Hepatic stellate cell (primary cell): ENCODE measurements around the gene ARHGAP42.
"Not testable (repeated sequence)": the region's sequence is repeated elsewhere in the genome, so short reads cannot be mapped to it uniquely, and the experiment has no call there.

Experiments
- DNase-seq: peaks from one replicate; pipeline ENCODE4 v3.0.0; 2011; ENCODE audit warnings: low spot score

Gene ARHGAP42, protein sequence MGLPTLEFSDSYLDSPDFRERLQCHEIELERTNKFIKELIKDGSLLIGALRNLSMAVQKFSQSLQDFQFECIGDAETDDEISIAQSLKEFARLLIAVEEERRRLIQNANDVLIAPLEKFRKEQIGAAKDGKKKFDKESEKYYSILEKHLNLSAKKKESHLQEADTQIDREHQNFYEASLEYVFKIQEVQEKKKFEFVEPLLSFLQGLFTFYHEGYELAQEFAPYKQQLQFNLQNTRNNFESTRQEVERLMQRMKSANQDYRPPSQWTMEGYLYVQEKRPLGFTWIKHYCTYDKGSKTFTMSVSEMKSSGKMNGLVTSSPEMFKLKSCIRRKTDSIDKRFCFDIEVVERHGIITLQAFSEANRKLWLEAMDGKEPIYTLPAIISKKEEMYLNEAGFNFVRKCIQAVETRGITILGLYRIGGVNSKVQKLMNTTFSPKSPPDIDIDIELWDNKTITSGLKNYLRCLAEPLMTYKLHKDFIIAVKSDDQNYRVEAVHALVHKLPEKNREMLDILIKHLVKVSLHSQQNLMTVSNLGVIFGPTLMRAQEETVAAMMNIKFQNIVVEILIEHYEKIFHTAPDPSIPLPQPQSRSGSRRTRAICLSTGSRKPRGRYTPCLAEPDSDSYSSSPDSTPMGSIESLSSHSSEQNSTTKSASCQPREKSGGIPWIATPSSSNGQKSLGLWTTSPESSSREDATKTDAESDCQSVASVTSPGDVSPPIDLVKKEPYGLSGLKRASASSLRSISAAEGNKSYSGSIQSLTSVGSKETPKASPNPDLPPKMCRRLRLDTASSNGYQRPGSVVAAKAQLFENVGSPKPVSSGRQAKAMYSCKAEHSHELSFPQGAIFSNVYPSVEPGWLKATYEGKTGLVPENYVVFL

DNA sequence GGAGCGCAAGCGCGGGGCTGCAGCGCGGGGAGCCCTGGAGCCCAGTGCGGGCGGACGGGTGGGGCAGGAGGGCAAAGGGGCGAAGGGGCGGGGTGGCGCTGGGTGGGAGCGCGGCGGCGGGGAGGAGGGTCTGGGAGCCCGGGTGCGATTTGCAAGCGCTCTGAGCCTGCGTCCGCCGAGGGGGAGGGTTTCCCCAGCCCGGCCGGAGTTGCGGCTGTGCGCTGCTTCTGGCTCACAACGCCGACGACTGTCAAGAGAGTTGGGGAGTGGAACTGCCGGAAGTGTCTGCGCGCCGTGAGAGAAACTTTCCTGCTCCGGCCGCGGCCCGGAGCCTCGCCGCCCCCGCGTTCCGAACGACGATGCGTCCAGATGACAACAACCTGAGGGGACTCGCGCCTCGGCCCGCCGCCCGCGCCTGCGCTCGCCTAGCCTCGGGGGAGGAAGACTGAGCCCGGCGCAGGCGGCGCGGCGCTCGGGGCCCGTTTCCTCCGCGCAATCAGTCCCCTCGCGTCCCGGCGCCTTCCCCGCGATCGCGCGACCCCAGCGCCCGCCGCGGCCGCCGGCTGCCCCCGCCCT lies at the start of gene ARHGAP42:
Gene ARHGAP42, plus strand, starts transcription at position 235 of the 576 bp plus-strand sequence. CDS start 391 bp downstream, outside the sequence.
- DNase-seq: peak; percentile 65

DNA sequence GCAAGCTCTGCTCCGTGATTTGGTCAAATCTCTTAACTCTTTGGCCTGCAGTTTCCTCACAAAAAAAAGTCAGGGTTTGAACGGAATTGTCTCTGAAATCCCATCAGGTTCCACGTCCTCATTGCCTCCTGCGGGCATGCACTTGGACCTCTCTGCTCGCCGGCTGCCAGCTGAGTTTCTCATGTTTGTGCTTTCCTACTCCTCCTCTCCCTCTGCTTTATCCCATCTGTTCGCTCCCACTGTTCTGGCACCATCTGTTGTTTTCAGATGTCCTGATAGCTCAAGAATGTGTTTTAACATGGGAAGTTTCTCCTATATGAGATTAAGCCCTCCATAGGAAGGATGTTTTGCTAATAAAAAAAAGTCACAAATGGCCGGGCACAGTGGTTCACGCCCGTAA lies 49.4 kb upstream of the ARHGAP42 start:
- DNase-seq: no peak

DNA sequence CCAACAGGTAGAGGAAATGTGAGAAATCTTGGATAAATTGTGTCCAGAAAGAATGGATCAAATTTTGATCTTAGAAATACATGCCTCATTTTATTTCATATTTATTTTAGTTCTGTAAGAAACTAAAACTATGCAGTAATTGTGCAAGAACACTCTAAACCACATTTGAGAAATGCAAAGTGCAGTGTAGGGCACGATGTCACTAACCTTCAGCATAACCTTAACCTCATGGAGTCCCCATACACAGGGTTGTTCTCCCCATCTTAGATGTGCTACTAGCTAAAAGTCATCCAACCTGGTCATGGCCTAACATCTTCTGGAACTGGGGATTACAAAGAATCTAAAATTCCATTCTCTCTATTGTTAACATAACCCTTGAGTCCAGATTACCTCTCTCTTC lies 48.4 kb upstream of the ARHGAP42 start:
- DNase-seq: no peak

DNA sequence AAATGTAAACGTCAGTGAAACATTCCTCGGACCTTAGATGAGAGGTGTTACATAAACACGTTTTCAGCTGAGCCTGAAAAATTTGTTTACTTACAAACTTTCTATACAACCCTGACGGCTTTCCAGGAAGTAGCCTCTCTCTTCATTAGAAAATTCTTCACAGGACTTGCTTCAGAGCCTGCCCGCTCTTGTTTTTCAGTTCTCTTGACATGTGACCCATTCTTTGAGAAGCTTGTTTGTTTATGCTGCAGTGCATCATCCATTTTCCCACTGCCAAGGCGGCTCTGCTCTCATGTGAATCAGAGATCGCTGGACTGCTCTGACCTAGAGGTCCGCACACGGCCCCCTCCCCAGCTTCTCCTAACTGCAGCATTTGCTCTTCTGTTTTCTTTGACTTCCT lies 47.9 kb upstream of the ARHGAP42 start:
- peak; percentile 31 for DNase-seq

DNA sequence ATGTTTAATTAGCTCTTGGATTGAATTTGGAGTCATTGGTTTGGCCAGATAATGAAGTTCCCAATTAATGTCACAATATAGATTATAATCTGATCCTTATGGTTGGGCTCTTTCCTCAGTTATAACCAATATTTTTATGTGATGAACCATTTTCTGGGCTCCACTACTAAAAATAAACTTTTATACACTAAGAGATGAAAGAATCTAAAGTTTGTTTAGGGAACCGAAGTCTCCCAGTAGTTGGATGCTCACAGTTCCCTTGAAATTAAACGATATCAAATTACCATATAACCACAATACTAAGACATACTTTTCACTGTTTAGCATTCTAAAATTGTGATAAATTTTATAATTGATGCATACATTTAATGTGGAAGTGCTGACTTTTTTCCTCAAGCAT lies 47.0 kb upstream of the ARHGAP42 start:
- no peak for DNase-seq

DNA sequence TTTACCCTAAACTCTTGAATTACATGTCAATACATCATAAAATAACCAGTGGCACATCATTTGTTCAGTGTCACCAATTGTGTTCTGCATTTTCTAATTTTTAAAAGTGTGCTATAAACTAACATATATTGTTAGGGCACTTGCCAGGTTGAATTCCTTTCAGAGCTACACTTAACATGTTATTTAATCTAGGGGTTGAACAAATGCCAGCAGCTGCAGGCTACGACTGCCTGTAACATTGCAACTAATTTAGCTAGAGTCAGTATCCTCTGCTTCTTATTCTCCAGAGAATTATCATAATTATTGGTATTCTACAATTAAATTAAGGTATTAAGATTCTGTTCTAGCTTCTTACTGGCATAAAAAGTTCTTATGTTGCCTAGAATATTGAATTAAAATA lies 46.4 kb upstream of the ARHGAP42 start:
- no peak for DNase-seq

DNA sequence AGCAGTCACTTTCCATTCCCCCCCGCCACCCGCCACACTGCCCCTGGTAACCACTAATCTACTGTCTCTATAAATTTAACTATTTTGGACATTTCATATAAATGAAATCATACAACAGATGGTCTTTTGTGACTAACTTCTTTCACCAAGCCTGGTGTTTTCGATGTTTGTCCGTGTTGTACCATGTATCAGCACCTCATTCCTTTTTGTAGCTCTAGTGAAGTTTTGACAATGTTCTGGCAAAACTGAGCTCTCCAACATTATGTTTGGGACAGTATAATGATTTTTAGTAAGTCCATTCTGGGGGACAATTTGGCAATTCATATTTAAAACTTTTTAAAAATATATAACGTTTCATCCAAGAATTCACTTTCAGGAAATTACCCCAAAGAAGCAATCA lies 45.6 kb upstream of the ARHGAP42 start:
- DNase-seq: no peak

DNA sequence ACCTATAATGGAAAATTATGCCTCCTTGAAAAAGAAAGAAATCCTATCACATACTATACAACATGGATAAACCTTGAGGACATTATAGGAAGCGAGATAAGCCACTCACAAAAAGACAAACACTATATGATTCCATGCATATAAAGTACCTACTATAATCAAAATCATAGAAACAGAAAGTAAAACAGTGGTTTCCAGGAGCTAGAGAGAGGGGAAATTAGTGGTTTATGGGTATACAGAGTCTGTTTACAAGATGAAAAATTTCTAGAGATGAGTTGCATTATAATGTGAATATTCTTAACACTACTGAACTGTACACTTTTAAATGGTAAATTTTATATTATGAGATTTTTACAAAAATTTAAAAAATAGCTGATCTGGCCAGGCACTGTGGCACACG lies 40.5 kb upstream of the ARHGAP42 start:
- no peak for DNase-seq

DNA sequence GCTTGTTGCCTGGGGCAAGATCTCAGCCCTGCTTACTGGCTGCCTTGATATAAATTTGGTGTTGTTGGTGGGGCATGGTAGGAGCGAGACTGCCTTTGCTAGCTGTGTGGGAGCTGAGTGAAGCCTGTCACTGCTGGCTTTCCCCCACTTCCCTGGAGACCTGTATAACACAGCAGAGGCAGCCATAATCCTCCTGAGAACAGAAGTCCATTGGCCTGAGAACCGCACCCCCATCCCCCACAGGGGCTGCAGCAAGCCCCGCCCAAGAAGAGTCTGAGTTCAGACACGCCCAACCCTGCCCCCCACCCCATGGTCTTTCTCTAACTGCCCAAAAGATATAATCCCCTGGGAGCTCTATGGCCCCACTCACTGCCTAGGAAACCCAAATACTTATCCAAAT lies 39.2 kb upstream of the ARHGAP42 start:
- DNase-seq: no peak

DNA sequence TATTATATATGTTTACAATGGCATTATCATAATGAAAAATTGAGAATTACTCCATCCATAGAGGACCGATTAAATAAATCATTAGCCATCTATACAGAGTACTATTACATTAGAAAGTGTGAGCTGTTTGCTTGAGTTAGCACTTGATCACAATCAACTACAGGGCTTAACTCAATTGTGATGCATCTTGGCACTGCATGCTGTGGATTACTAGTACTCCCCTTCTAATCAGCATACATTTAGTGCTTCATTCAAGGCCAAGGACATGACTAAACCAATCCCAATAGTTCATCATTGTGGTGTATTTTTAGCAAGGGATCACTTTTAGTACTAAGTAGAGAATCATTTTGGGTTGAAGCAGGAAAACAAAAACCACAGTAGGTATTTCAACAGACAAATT lies 23.5 kb upstream of the ARHGAP42 start:
- DNase-seq: no peak

DNA sequence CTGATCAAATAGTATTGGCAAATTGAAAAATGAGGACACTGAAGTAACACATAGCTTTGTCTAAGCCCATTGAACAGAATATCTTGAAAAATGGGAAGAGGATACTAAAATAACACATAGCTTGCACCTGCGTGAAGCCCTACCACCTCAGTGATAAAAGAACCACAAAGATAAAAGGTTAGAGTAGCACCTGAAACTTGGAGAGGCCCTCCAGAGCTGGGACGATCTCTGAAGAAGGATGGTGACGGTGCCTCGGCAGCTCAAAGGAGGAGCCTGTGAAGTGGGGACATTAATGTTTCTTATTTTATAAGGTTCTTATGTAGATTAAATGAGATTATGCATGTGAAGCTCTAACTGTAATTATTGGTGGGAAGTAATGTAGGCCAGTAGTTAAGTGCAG lies 23.1 kb upstream of the ARHGAP42 start:
- no peak for DNase-seq

DNA sequence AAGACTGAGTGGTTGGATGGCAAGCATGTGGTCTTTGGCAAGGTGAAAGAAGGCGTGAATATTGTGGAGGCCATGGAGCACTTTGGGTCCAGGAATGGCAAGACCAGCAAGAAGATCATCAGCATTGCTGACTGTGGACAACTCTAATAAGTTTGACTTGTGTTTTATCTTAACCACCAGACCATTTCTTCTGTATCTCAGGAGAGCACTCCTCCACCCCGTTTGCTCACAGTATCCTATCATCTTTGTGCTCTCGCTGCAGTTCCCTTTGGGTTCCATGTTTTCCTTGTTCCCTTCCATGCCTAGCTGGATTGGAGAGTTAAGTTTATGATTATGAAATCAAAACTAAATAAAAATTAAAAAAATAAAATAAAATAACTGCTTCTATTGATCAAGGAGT lies 20.3 kb upstream of the ARHGAP42 start:
- DNase-seq: not testable (repeated sequence)

DNA sequence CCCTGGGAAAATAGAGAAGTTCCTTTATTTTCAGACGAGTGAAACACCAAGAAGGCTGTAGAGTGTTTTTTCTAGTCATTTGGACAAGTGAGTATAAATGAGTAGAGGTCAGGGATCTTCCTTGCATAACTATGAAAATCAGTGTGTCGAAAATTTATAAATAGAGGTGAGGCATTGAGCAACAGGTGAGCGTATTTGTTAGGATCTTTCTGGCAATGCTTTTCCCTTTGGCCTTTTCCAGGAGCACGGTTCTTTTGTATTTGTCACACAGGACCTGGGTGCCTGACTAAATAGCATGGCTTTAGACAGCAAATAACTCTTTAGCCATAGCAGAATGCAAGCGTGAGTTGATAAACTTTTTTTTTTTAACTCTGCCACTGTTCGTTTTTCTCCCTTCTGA lies 19.6 kb upstream of the ARHGAP42 start:
- DNase-seq: no peak

DNA sequence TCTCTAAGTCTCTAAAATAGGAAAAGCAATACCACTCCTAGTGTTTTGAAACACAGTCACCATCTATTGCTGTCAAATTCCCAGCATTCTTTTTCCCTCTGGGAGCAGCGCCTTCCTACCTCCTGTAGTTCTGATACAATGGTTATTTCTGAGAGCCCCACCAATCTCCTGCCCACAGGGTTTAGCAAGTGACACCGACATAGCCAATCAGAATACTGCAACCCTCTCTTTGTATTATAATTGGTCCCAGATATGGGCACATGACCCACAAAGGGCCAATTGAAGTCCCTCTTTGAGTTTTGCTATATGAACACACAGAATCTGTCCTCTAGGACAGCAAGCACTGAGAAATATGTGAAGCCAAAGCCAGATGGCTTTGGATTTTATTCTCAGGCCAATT lies 16.9 kb upstream of the ARHGAP42 start:
- no peak for DNase-seq

DNA sequence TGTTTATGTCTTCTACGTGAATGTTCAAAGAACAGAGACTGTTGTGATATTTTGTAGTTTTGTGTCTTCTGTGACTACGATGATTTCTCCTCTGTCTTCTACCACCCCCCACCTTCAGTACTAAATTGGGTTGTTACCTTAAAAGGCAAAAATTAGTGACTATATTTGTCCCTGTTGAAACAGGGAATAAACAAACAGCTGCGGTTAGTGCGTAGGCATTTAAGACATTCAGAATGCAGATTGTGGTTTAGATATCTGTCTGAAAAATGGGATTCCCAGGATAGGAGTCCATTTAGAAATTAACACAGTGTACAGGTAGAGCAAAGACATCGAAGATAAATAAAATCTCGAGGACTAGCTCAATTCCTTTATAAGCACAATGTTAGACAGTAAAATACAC lies 15.6 kb upstream of the ARHGAP42 start:
- DNase-seq: no peak

DNA sequence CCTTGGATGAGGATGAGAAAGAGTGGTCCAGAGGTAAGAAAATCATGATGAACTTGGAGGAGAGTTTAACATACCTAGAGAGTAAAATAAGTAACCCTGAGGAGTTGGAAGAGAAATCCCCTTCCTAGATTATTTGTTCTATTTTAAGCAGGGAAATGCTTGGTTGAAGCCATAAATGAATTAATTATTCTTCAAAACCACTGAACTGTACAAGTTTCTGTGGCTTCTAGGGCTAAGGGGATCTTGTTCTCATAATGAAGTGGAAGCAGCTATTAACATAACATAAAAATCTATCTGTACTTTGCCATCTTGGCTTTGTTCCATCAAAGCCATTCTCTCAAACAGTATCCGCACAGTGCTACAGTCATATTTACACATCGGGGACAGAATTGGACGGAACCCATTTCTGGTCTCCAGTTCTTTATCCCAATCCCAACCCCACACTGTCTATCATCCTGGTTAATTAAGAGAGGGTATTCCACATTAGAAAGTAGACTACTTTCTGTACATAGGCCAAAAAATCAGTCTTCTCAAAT lies 14.5 kb upstream of the ARHGAP42 start:
- DNase-seq: no peak

DNA sequence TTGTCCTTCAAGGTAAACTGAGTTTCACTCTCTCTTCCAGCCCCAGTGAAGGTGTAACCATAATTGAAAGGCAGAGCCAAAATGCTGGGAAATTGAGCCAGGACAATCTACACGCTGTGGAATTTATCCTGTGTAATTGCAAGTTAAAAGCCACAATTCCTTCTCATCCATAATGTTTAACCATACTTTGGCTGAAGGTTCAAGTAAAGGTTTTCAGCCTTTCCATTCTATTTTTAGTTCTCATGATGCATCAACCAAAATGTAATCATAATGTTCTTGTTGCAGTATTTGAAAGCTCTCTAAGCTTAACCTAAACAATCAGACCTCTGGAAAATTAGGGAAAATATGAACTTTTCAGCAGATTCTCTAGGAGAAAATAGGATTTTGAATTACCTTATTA lies 14.0 kb upstream of the ARHGAP42 start:
- DNase-seq: no peak

DNA sequence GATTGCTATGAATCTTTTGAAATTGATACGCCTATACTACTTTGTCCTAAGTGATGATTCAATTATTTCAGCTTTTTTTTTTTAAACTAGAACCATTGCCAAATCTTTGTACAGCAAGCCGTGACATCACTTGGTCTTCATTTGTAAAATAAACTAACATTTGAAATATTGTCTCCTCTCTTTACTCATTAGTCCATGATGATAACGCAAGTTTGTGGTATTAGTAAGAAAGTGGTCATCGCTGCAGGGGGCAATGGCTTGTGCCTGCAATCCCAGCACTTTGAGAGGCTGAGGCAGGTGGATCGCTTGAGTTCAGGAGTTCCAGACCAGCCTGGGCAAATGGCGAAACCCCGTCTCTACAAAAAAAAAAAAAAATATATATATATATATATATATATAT lies 12.9 kb upstream of the ARHGAP42 start:
- DNase-seq: no peak

DNA sequence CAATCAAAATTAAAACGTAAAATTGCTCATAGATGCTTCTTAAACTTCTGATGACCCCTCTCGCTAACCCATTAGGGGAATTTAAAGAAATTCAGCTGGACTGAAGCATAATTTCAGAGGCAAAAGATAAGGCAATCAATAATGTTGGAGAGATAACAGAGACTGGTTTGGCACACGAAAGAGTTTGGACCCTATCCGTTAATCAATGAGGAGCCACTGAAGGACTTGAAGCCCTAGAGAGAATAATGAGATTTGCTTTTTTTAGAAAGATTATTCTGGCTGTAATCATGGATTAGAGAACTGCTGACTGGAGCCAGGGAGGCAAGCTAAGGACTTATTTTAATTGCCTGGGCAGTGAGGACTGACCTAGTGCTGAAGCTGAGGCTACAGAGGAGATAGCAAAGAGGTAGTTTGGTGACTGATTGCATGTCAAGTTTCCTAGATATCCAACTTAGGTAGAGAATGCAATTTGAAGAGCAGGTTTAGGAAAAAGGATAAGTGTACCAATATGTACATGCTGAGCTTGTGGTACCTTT lies 11.9 kb upstream of the ARHGAP42 start:
- DNase-seq: no peak

DNA sequence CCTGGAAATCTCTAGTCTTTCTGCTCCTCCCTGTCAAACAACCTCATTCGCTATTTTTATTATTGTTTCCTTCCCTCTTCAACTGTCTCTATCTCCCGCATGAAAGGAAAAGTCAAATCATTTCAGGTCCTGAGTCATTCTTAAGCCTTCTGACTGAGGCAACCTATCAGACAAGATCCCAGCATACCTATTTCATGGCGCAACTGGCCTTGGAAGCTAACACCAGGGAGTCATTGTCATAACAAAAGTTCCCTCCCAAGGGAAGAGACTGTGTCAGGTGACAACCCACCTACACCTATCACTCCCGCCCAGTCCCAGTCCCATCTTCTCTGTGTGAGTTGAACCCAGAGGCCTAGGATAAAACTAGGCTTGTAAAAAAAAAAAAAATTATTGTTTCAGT lies 10.2 kb upstream of the ARHGAP42 start:
- no peak for DNase-seq

DNA sequence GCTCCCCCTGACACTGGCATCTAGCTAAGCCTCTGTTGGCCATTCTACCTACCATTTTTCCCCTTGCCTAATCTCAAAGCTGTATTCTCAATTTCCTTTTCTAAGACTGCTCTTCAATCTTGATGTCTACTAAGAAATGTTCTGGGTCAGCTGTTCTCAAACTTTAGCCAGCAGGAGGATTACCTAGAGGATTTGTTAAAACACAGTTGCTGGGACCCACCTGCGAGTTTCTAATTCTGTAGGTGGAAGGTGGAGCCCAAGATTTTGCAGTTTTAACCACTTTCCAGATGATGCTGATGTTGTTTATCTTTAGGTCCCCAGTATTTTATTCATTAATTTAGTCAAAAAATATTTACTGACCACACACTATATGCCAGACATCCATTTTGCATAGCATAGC lies 9.3 kb upstream of the ARHGAP42 start:
- no peak for DNase-seq

DNA sequence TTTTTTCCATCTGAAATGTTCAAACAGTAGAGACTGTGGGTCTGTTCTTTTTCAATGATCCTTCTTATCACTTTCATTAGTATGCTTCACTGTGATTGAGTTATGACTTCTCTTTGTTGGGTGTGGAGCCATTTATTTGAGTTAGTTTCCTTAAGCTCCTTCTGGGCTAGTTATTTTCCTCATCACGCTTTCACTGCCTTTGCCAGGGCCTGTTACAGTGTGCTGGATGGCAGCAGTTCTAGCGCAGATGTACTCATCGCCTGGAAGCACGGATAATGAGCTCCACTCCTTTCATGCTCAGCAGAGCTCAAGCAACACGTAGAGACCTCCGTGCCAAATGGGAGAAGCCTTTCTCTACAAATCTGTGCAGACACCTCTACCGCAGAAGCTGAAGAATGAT lies 7.0 kb upstream of the ARHGAP42 start:
- DNase-seq: no peak
